SK-N-SH treated with all-trans-retinoic acid at 6 μM for 48 hours (cell line): Measurements from ENCODE around the gene MAP2.

Experiments used
- ATAC-seq: fragments of 200-7000 bp; cut with Tn5 transposase; 3 replicates; pipeline ENCODE4 v1.9.1; 2020; ENCODE audit warnings: mild to moderate bottlenecking, moderate library complexity
- CSDC2 ChIP-seq: fragments of 250-450 bp; sonication (Bioruptor Pico); IDR thresholded peaks from 2 replicates; pipeline ENCODE4 v1.5.0; 2020; ENCODE audit warnings: mild to moderate bottlenecking, moderate library complexity
- CSRNP3 ChIP-seq: fragments of 250-450 bp; sonication (Bioruptor Pico); IDR thresholded peaks from 2 replicates; pipeline ENCODE4 v1.5.1; 2021; ENCODE audit warnings: mild to moderate bottlenecking, moderate library complexity
- ESRRG ChIP-seq: fragments of 250-450 bp; sonication (Bioruptor Pico); IDR thresholded peaks from 2 replicates; pipeline ENCODE4 v1.6.1; 2021; ENCODE audit warnings: mild to moderate bottlenecking
- ISL1 ChIP-seq: fragments of 250-450 bp; sonication (Bioruptor Pico); IDR thresholded peaks from 2 replicates; pipeline ENCODE4 v2.1.2; 2022; ENCODE audit warnings: mild to moderate bottlenecking, moderate library complexity
- OSR1 ChIP-seq: fragments of 250-450 bp; sonication (Bioruptor Pico); IDR thresholded peaks from 2 replicates; pipeline ENCODE4 v1.8.0; 2022; ENCODE audit warnings: moderate library complexity, mild to moderate bottlenecking, inconsistent platforms
- PPARA ChIP-seq: fragments of 250-450 bp; sonication (Bioruptor Pico); IDR thresholded peaks from 2 replicates; pipeline ENCODE4 v1.5.0; 2020; ENCODE audit warnings: mild to moderate bottlenecking, borderline replicate concordance
- ZC3H10 ChIP-seq: fragments of 250-450 bp; sonication (Bioruptor Pico); IDR thresholded peaks from 2 replicates; pipeline ENCODE4 v1.5.1; 2021; ENCODE audit warnings: mild to moderate bottlenecking, moderate library complexity
- ZFP3 ChIP-seq: fragments of 250-450 bp; sonication (Bioruptor Pico); IDR thresholded peaks from 2 replicates; pipeline ENCODE4 v1.5.0; 2020; ENCODE audit warnings: mild to moderate bottlenecking, moderate library complexity
- ZNF565 ChIP-seq: fragments of 450-650 bp; formaldehyde crosslinking; conservative IDR thresholded peaks from 2 replicates; pipeline ENCODE4 v1.5.0; 2020; ENCODE audit warnings: low read depth, mild to moderate bottlenecking, moderate library complexity
- ZNF70 ChIP-seq: fragments of 450-650 bp; formaldehyde crosslinking; IDR thresholded peaks from 2 replicates; pipeline ENCODE4 v1.5.0; 2020; ENCODE audit warnings: mild to moderate bottlenecking, moderate library complexity
- ZNF8 ChIP-seq: fragments of 450-650 bp; formaldehyde crosslinking; IDR thresholded peaks from 2 replicates; pipeline ENCODE4 v1.5.0; 2020; ENCODE audit warnings: mild to moderate bottlenecking, moderate library complexity
- TF ChIP-seq, protein P1 (sequence below): fragments of 250-450 bp; sonication (Bioruptor Pico); IDR thresholded peaks from 2 replicates; pipeline ENCODE4 v1.5.0; 2020; ENCODE audit warnings: mild to moderate bottlenecking, moderate library complexity
- TF ChIP-seq, protein P2 (sequence below): fragments of 250-450 bp; sonication (Bioruptor Pico); IDR thresholded peaks from 2 replicates; pipeline ENCODE4 v1.8.0; 2021; ENCODE audit warnings: low read depth, mild to moderate bottlenecking, moderate library complexity, borderline replicate concordance
- TF ChIP-seq, protein P3 (sequence below): fragments of 250-450 bp; sonication (Bioruptor Pico); IDR thresholded peaks from 2 replicates; pipeline ENCODE4 v1.8.0; 2020; ENCODE audit warnings: mild to moderate bottlenecking, moderate library complexity, borderline replicate concordance

The MAP2 gene

DNA sequence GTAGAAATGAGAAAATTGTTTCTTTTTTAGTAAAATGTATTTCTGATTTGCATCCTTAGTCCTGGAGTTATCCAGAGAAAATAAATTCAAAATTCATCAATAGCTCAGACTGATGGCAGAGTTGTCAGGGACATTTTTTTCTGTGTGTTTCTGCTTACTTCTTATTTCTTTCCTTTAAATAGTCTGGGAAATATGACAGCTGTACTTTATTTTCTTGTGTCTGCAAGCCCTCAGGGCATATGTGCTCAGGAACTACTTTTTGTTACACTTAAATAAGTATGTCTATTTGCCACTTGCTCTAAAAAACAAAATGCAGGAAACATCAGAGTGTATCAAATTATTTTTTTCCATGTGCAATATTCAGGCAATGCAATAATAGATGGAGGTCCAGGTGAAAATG, 221.0 kb downstream of the MAP2 start:
- ATAC-seq: no peak
- TF ChIP-seq, protein P1, sequence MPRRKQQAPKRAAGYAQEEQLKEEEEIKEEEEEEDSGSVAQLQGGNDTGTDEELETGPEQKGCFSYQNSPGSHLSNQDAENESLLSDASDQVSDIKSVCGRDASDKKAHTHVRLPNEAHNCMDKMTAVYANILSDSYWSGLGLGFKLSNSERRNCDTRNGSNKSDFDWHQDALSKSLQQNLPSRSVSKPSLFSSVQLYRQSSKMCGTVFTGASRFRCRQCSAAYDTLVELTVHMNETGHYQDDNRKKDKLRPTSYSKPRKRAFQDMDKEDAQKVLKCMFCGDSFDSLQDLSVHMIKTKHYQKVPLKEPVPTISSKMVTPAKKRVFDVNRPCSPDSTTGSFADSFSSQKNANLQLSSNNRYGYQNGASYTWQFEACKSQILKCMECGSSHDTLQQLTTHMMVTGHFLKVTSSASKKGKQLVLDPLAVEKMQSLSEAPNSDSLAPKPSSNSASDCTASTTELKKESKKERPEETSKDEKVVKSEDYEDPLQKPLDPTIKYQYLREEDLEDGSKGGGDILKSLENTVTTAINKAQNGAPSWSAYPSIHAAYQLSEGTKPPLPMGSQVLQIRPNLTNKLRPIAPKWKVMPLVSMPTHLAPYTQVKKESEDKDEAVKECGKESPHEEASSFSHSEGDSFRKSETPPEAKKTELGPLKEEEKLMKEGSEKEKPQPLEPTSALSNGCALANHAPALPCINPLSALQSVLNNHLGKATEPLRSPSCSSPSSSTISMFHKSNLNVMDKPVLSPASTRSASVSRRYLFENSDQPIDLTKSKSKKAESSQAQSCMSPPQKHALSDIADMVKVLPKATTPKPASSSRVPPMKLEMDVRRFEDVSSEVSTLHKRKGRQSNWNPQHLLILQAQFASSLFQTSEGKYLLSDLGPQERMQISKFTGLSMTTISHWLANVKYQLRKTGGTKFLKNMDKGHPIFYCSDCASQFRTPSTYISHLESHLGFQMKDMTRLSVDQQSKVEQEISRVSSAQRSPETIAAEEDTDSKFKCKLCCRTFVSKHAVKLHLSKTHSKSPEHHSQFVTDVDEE (CRISPR knock-in tag): no peak
- TF ChIP-seq, protein P2, sequence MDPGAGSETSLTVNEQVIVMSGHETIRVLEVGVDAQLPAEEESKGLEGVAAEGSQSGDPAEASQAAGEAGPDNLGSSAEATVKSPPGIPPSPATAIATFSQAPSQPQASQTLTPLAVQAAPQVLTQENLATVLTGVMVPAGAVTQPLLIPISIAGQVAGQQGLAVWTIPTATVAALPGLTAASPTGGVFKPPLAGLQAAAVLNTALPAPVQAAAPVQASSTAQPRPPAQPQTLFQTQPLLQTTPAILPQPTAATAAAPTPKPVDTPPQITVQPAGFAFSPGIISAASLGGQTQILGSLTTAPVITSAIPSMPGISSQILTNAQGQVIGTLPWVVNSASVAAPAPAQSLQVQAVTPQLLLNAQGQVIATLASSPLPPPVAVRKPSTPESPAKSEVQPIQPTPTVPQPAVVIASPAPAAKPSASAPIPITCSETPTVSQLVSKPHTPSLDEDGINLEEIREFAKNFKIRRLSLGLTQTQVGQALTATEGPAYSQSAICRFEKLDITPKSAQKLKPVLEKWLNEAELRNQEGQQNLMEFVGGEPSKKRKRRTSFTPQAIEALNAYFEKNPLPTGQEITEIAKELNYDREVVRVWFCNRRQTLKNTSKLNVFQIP (CRISPR knock-in tag): no peak
- TF ChIP-seq ESRRG (CRISPR knock-in tag) (no peak), ZC3H10 (CRISPR knock-in tag) (no peak), ZNF70 (CRISPR knock-in tag) (no peak), PPARA (CRISPR knock-in tag) (no peak), ZNF8 (CRISPR knock-in tag) (no peak)
- TF ChIP-seq, all 23 proteins: peak for 0

DNA sequence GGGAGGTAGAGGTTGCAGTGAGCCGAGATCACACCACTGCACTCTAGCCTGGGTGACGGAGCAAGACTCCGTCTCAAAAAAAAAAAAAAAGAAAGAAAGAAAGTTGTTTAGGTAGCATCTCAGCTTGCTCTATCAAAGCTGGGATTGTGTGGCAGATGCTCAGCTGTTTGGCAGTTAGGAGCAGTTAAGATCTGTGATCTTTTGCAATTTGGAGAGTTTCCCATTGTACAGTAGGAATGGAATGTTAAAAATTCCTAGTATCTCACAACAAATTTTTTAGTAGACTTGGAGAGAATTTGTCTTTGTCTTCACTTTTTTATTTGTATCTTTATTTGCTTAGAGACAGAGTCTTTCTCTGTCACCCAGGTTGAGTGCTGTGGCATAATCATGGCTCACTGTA, 224.9 kb downstream of the MAP2 start:
- no peak for TF ChIP-seq ZFP3
- peak; percentile 60 for TF ChIP-seq ISL1 (CRISPR knock-in tag)
- peak; percentile 79 for ATAC-seq

DNA sequence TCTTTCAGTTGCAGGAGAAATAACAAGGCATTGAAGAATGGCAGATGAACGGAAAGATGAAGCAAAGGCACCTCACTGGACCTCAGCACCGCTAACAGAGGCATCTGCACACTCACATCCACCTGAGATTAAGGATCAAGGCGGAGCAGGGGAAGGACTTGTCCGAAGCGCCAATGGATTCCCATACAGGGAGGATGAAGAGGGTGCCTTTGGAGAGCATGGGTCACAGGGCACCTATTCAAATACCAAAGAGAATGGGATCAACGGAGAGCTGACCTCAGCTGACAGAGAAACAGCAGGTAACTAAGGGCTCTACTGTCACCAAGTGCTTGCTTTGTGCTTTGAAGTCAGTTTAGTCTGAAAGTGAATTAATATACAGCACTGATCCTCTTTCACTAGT, 229.3 kb downstream of the MAP2 start:
- TF ChIP-seq OSR1 (CRISPR knock-in tag): no peak
- TF ChIP-seq, protein P1 (CRISPR knock-in tag): no peak
- ATAC-seq: no peak

- TF ChIP-seq ZNF565 (CRISPR knock-in tag) (no peak), CSRNP3 (CRISPR knock-in tag) (no peak), ZC3H10 (CRISPR knock-in tag) (no peak), OSR1 (CRISPR knock-in tag) (no peak), CSDC2 (CRISPR knock-in tag) (0 out of 2 replicates have a peak, but pooled peaks have one; percentile 30), PPARA (CRISPR knock-in tag) (no peak)
- TF ChIP-seq, protein P3, sequence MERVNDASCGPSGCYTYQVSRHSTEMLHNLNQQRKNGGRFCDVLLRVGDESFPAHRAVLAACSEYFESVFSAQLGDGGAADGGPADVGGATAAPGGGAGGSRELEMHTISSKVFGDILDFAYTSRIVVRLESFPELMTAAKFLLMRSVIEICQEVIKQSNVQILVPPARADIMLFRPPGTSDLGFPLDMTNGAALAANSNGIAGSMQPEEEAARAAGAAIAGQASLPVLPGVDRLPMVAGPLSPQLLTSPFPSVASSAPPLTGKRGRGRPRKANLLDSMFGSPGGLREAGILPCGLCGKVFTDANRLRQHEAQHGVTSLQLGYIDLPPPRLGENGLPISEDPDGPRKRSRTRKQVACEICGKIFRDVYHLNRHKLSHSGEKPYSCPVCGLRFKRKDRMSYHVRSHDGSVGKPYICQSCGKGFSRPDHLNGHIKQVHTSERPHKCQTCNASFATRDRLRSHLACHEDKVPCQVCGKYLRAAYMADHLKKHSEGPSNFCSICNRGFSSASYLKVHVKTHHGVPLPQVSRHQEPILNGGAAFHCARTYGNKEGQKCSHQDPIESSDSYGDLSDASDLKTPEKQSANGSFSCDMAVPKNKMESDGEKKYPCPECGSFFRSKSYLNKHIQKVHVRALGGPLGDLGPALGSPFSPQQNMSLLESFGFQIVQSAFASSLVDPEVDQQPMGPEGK (CRISPR knock-in tag): no peak
- TF ChIP-seq, protein P2 (CRISPR knock-in tag): no peak
- ATAC-seq: peak; percentile 57
These were observed 237.5 kb downstream of the MAP2 start for GRCh38 chr2:209661286-209661894.
